ENCODE measurements around the gene COL16A1. TPM values are rescaled to one million over a fixed set of nuclear protein-coding genes. Genes with fewer than 3 reads are reported as not detected.

The COL16A1 gene
- total RNA-seq, 2 experiments from 2014 or later: not detected

- no peak for DNase-seq
- peaks cover 8% of the 10 kb centered on the region for H3K27me3 Mint-ChIP-seq
- no peaks in the 10 kb centered on the region for H3K4me1 Mint-ChIP-seq
- H3K36me3 Mint-ChIP-seq: no peaks in the 10 kb centered on the region
- H3K9me3 Mint-ChIP-seq (ENCODE audit: low read depth): no peaks in the 10 kb centered on the region
- no peak for ATAC-seq
- H3K27ac Mint-ChIP-seq: no peak overlapping the region
- CTCF ChIA-PET: interaction anchor here (0.8 to 9.2 kb wide), 5 partner anchors 9 to 128 kb away, joined by 3 to 100 read pairs (median 10); no protein-coding TSS in a partner anchor
- no peak overlapping the region for H3K4me3 Mint-ChIP-seq
These were observed 42.0 kb downstream of the COL16A1 start for GRCh38 chr1:31661856-31662255.

GRCh38 chr1:31660871-31661455 is 42.9 kb downstream of the COL16A1 start:
- CTCF ChIA-PET: interaction anchor here (0.8 to 9.2 kb wide), 4 partner anchors 18 to 129 kb away, joined by 3 to 100 read pairs (median 9); no protein-coding TSS in a partner anchor
- H3K27ac Mint-ChIP-seq: no peak overlapping the region
- no peaks in the 10 kb centered on the region for H3K36me3 Mint-ChIP-seq

GRCh38 chr1:31659889-31660288 is 43.9 kb downstream of the COL16A1 start:
- Mint-ChIP-seq H3K4me3 (no peak overlapping the region), H3K9me3 (ENCODE audit: low read depth) (no peaks in the 10 kb centered on the region), H3K27me3 (peaks cover 7% of the 10 kb centered on the region), H3K36me3 (no peaks in the 10 kb centered on the region), H3K4me1 (no peaks in the 10 kb centered on the region), H3K27ac (no peak overlapping the region)
- ATAC-seq (no peak), DNase-seq (no peak)
- CTCF ChIA-PET: interaction anchor here (1.0 to 9.2 kb wide), 4 partner anchors 45 to 130 kb away, joined by 3 to 100 read pairs (median 6); no protein-coding TSS in a partner anchor

More at GRCh38 chr1:31660871-31661455, 42.9 kb downstream of the COL16A1 start:
- H3K9me3 Mint-ChIP-seq (ENCODE audit: low read depth): no peaks in the 10 kb centered on the region
- peaks cover 8% of the 10 kb centered on the region for H3K27me3 Mint-ChIP-seq
- H3K4me1 Mint-ChIP-seq: no peaks in the 10 kb centered on the region
- ATAC-seq (no peak), DNase-seq (no peak)
- H3K4me3 Mint-ChIP-seq: no peak overlapping the region

GRCh38 chr1:31658721-31659120 is 45.1 kb downstream of the COL16A1 start:
- ATAC-seq (no peak), DNase-seq (no peak)
- Mint-ChIP-seq H3K4me3 (no peak overlapping the region), H3K4me1 (no peaks in the 10 kb centered on the region), H3K36me3 (no peaks in the 10 kb centered on the region), H3K27ac (no peak overlapping the region), H3K9me3 (ENCODE audit: low read depth) (no peaks in the 10 kb centered on the region), H3K27me3 (peaks cover 4% of the 10 kb centered on the region)
- CTCF ChIA-PET: interaction anchor here (2.2 kb wide), 1 partner anchor 87 kb away, joined by 8 read pairs; no protein-coding TSS in a partner anchor

DNA sequence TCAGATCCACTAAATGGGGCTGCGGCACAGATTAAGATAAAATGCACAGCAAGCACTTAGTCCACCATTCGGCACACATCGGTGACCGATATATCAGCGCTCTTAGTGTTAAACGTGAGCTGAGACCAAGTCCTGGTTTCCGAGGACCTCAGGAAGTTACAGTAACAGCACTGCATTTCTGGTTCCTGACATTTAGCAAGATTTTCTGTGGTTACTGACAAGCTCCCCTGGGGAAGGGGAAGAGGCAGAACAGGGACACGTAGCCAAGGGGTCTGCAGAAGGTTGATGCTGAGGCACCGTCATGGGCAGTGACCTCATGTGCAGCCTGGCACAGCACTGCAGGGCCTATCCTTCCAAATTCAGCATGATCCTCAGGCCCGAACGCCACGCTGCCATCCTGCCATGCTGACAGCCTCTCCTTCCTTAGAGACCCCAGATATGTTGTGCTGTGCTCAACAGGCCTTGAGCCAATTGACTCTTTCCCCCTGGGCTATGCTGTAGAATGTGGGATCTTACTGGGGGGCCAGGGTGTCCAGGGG is 45.8 kb downstream of the COL16A1 start:
- Mint-ChIP-seq H3K36me3 (no peaks in the 10 kb centered on the region), H3K27ac (no peak overlapping the region), H3K4me3 (no peak overlapping the region), H3K9me3 (ENCODE audit: low read depth) (no peaks in the 10 kb centered on the region), H3K4me1 (no peaks in the 10 kb centered on the region), H3K27me3 (peaks cover 3% of the 10 kb centered on the region)
- DNase-seq: no peak
- CTCF ChIA-PET: no interaction called here
- no peak for ATAC-seq

DNA sequence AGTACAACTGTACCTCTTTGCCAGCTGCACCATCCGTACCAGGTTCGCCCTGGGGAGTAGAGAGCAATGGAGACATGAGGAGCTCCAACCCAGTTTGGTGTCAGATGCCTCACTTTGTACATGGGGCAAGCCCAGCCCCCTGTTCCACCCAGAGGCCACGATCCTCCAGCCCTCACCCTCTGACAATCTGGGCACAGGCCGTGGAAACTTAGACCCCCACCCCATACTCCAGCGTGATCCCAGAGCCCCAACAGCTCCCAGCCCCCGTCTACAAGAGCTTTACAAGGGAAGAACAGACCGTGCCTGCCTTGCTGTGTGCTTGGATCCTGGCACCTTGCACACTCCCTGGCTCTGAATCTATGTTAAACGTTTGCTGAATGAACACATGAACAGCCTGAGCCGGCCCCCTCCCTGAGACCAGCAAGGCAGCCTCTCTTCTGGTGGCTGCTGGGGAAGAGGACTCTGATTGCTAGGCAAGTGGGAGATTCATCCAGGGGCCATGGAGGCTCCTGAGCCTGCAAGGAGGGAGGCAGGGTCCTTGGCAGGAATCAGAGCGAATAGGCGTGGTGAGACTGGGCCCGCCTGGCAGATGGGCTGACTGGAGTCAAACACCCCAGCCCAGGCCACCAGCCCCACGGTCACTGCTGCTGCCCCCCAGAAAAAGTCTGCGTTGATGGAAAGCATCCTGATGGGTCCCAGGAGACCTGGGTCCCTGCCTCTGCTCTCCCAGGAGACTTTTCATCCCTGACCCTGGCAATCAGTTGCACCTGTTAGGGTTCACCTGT is 46.6 kb downstream of the COL16A1 start:
- Mint-ChIP-seq H3K36me3 (no peaks in the 10 kb centered on the region), H3K4me1 (no peaks in the 10 kb centered on the region), H3K4me3 (no peak overlapping the region), H3K9me3 (ENCODE audit: low read depth) (no peaks in the 10 kb centered on the region), H3K27me3 (peaks cover 3% of the 10 kb centered on the region), H3K27ac (no peak overlapping the region)
- ATAC-seq (no peak), DNase-seq (no peak)
- CTCF ChIA-PET: interaction anchor here (1.1 kb wide), 1 partner anchor 8 kb away, joined by 3 read pairs; no protein-coding TSS in a partner anchor

DNA sequence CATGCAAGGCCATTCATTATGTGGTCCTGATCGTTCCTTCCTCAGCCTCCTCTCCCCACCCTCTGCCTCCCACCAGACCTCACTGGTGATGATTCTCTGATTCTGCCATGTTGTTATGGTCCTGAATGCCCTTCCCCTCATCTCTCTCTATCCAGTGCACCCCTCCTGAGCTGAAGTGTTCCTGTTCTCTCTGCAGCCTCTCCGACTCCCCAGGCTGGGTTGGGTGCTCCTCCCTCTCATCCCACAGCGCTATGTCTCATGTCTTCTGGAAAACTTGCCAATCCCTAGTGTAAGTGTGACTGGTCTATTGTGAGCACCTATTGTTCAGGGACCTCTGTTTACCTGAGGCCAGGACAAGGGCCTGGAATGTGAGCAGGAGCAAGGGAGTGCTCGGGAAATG is 48.1 kb downstream of the COL16A1 start:
- no peak for ATAC-seq
- CTCF ChIA-PET: no interaction called here
- no peak overlapping the region for H3K27ac Mint-ChIP-seq
- no peaks in the 10 kb centered on the region for H3K9me3 Mint-ChIP-seq (ENCODE audit: low read depth)
- H3K4me1 Mint-ChIP-seq: no peaks in the 10 kb centered on the region
- H3K4me3 Mint-ChIP-seq: no peak overlapping the region
- no peak for DNase-seq
- H3K27me3 Mint-ChIP-seq: peaks cover 3% of the 10 kb centered on the region
- H3K36me3 Mint-ChIP-seq: no peaks in the 10 kb centered on the region

GRCh38 chr1:31655104-31655503 is 48.7 kb downstream of the COL16A1 start:
- H3K36me3 Mint-ChIP-seq: no peaks in the 10 kb centered on the region
- no peak overlapping the region for H3K4me3 Mint-ChIP-seq
- no peak overlapping the region for H3K27ac Mint-ChIP-seq
- no peaks in the 10 kb centered on the region for H3K9me3 Mint-ChIP-seq (ENCODE audit: low read depth)
- DNase-seq: no peak
- no peak for ATAC-seq
- no peaks in the 10 kb centered on the region for H3K4me1 Mint-ChIP-seq
- CTCF ChIA-PET: no interaction called here
- peaks cover 2% of the 10 kb centered on the region for H3K27me3 Mint-ChIP-seq

GRCh38 chr1:31654474-31654776 is 49.4 kb downstream of the COL16A1 start:
- Mint-ChIP-seq H3K9me3 (ENCODE audit: low read depth) (no peaks in the 10 kb centered on the region), H3K27me3 (no peaks in the 10 kb centered on the region), H3K4me3 (no peak overlapping the region), H3K36me3 (no peaks in the 10 kb centered on the region), H3K4me1 (no peaks in the 10 kb centered on the region), H3K27ac (no peak overlapping the region)
- CTCF ChIA-PET: no interaction called here
- no peak for DNase-seq
- ATAC-seq: no peak

- CTCF ChIA-PET: no interaction called here
- Mint-ChIP-seq H3K4me3 (no peak overlapping the region), H3K27me3 (no peaks in the 10 kb centered on the region), H3K27ac (no peak overlapping the region), H3K36me3 (no peaks in the 10 kb centered on the region), H3K4me1 (no peaks in the 10 kb centered on the region), H3K9me3 (ENCODE audit: low read depth) (no peaks in the 10 kb centered on the region)
- ATAC-seq (no peak), DNase-seq (no peak)
These were observed 49.9 kb downstream of the COL16A1 start for GRCh38 chr1:31653717-31654473.

DNA sequence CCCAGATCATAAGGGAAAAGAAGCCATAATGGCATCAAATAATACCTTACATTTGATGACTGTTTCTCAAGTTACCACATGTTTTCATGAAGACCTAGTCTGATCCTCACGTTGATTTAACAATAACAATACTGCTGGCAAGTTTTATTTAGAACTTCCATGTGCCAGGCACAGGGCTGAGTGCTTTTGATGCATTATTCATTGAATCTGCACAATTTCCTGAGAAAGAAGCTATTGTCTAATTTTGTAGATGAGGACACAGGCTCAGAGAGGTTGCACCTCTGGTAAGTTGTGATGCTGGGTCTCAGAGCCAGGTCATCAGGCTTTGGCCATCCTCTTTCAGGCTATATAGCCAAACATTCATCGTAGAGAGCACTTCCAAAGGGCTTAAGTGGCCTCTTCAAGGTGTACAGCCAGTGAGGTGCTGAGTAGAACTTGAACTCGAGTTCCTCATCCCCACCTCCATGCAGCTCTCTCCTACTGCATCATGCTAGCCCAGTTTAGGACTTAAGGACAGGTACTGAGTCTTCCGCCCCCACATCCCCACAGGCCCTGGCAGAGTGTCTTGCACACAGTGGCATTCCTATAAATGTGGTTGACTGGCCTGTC is 50.8 kb downstream of the COL16A1 start:
- DNase-seq (no peak), ATAC-seq (no peak)
- Mint-ChIP-seq H3K27me3 (no peaks in the 10 kb centered on the region), H3K4me1 (no peaks in the 10 kb centered on the region), H3K27ac (no peak overlapping the region), H3K9me3 (ENCODE audit: low read depth) (no peaks in the 10 kb centered on the region), H3K4me3 (no peak overlapping the region), H3K36me3 (no peaks in the 10 kb centered on the region)
- CTCF ChIA-PET: interaction anchor here (1.7 kb wide), 1 partner anchor 9 kb away, joined by 5 read pairs; no protein-coding TSS in a partner anchor

DNA sequence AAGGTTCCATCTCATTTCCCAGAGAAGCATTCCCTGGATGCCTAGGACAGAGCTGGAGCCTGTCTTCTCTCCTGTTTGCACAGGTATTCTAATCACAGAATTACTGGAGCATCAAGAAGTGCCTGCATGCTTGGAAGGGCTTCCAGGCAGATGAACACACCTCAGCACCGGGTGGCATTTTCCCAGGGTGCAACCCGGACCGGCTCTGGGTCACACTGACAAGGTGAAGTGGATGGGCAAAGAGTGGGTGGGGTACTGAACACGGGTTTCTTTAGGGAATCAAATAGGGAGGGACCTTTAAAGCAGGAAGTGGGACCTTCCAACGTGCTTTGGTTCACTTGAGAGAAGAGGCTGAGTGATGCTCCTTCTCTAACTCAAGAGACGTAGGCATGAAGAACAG is 52.1 kb downstream of the COL16A1 start:
- Mint-ChIP-seq H3K27ac (no peak overlapping the region), H3K9me3 (ENCODE audit: low read depth) (no peaks in the 10 kb centered on the region), H3K27me3 (no peaks in the 10 kb centered on the region), H3K36me3 (peaks cover 1% of the 10 kb centered on the region), H3K4me1 (peaks cover 2% of the 10 kb centered on the region), H3K4me3 (no peak overlapping the region)
- no peak for DNase-seq
- CTCF ChIA-PET: interaction anchor here (0.9 to 1.7 kb wide), 3 partner anchors 11 to 94 kb away, joined by 3 to 6 read pairs (median 5); partner anchors contain the start of gene COL16A1
- no peak for ATAC-seq

GRCh38 chr1:31651089-31651420 is 52.8 kb downstream of the COL16A1 start:
- CTCF ChIA-PET: interaction anchor here (0.6 to 1.7 kb wide), 3 partner anchors 53 to 607 kb away, joined by 3 to 6 read pairs (median 3); partner anchors contain the start of gene COL16A1
- H3K4me3 Mint-ChIP-seq: no peak overlapping the region

More at GRCh38 chr1:31651089-31651420, 52.8 kb downstream of the COL16A1 start:
- no peak overlapping the region for H3K27ac Mint-ChIP-seq
- peaks cover 2% of the 10 kb centered on the region for H3K36me3 Mint-ChIP-seq
- H3K27me3 Mint-ChIP-seq: no peaks in the 10 kb centered on the region
- no peak for DNase-seq
- peaks cover 10% of the 10 kb centered on the region for H3K4me1 Mint-ChIP-seq
- ATAC-seq: no peak
- H3K9me3 Mint-ChIP-seq (ENCODE audit: low read depth): peaks cover 2% of the 10 kb centered on the region
